ENCODE data around the gene MTA3.

Gene MTA3

DNA sequence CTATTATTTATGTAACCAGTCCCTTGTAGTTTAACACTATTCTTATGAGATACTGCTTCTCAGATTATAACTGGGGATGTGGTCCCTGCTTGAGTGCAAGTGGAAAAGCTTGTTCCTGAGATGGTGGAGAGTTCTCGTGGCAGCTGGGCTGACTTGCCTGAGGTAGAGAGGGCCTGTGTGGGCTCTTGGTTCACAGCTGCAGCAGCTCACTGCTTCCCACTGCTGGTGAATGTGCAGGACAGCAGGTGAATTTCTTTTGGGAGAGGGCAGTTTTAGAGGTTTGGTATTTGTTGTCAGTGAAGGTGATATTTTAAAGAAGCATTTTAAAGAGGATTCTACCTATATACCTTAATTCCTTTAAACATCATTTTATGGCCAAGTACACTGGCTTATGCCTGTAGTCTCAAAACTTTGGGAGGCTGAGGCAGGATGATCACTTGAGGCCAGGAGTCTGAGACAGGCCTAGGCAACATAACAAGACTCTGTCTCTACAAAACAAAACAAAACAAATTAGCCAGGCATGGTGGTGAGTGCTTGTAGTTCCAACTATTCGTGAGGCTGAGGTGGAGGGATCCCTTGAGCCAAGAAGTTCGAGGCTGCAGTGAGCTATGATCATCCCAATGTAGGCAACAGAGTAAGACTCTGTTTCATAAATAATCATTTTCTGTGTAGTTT is 94.8 kb downstream of the MTA3 start:
- peak; percentile 50 for DNase-seq (ENCODE audit: extremely low read depth, low read depth)
- peak; percentile 99 for TF ChIP-seq CTCF (IDR thresholded peaks at IDR 0.05; ENCODE audit: low read depth, low read length, missing control alignments)
- H3K4me3 ChIP-seq (replicated peaks; ENCODE audit: low read depth, low read length), result no peak overlapping the region

DNA sequence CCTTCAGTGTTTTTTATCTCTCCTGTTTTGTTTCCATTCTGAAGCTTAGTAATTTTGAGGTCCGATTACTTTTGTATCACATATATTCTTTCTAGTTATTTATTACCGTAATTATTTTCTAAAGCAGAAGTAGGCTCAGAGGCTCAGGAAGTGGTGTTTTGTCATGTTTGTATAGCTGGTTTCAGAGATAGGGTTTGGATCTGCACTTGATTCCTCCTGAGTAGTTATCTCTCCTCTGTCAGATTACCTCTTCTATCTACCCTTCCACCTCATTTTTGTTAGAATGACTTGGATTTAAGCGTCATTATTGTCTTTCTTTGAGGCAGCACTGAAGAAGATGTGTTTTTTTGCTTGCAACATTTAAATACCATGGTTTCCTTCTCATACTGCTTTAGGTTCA is 95.4 kb downstream of the MTA3 start:
- H3K4me3 ChIP-seq (replicated peaks; ENCODE audit: low read depth, low read length), result no peak overlapping the region
- TF ChIP-seq CTCF (IDR thresholded peaks at IDR 0.05; ENCODE audit: low read depth, low read length, missing control alignments), result no peak
- no peak for DNase-seq (ENCODE audit: extremely low read depth, low read depth)

- TF ChIP-seq CTCF (IDR thresholded peaks at IDR 0.05; ENCODE audit: low read depth, low read length, missing control alignments), result no peak
- no peak overlapping the region for H3K4me3 ChIP-seq (replicated peaks; ENCODE audit: low read depth, low read length)
- DNase-seq (ENCODE audit: extremely low read depth, low read depth), result no peak
Measured at GRCh38 chr2:42673989-42674579, 105.7 kb downstream of the MTA3 start.

GRCh38 chr2:42675815-42676214 is 107.4 kb downstream of the MTA3 start:
- H3K4me3 ChIP-seq (replicated peaks; ENCODE audit: low read depth, low read length), result no peak overlapping the region
- no peak for TF ChIP-seq CTCF (IDR thresholded peaks at IDR 0.05; ENCODE audit: low read depth, low read length, missing control alignments)
- no peak for DNase-seq (ENCODE audit: extremely low read depth, low read depth)

GRCh38 chr2:42685303-42685702 is 116.9 kb downstream of the MTA3 start:
- TF ChIP-seq CTCF (IDR thresholded peaks at IDR 0.05; ENCODE audit: low read depth, low read length, missing control alignments), result no peak
- DNase-seq (ENCODE audit: extremely low read depth, low read depth), result no peak
- H3K4me3 ChIP-seq (replicated peaks; ENCODE audit: low read depth, low read length), result no peak overlapping the region

DNA sequence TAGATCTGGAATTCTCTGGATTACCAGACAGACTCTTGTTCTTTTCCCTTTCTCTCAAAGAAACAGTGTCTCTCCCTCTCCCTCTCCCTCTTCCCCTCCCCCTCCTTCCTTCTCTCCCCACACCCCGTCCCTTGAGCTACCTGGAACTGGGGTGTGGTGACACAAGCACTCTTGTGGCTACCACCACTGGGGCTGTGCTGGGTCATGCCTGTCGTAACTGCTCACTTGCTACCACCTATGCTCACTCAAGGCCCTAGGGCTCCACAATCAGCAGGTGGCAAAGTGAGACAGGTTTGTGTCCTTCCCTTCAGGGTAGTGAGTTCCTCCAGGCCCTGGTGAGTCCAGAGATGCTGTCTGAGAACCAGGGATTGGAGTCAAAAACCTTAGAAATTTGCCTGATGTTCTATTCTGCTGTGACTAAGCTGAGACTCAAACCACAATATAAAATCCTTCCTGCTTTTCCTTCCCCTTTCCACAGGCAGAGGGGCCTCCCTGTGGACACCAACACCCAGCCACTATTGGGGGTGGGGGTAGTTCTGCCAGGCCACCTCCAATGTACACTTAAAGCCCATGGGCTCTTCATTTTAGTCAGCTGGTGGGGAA is 124.7 kb downstream of the MTA3 start:
- DNase-seq (ENCODE audit: extremely low read depth, low read depth), result no peak
- no peak overlapping the region for H3K4me3 ChIP-seq (replicated peaks; ENCODE audit: low read depth, low read length)
- TF ChIP-seq CTCF (IDR thresholded peaks at IDR 0.05; ENCODE audit: low read depth, low read length, missing control alignments), result no peak
